SK-N-SH treated with all-trans-retinoic acid at 6 μM for 48 hours (cell line): ENCODE measurements around the gene CHAF1B.

Source experiments
- ATAC-seq: fragments of 200-7000 bp; cut with Tn5 transposase; 3 replicates; pipeline ENCODE4 v1.9.1; 2020; ENCODE audit warnings: mild to moderate bottlenecking, moderate library complexity
- ARNTL ChIP-seq: fragments of 450-650 bp; formaldehyde crosslinking; IDR thresholded peaks from 2 replicates; pipeline ENCODE4 v1.5.0; 2020; ENCODE audit warnings: low read depth, mild to moderate bottlenecking, moderate library complexity, borderline replicate concordance
- BACH2 ChIP-seq: fragments of 250-450 bp; sonication (Bioruptor Pico); IDR thresholded peaks from 2 replicates; pipeline ENCODE4 v1.9.0; 2021; ENCODE audit warnings: mild to moderate bottlenecking, borderline replicate concordance
- CREB5 ChIP-seq: fragments of 250-450 bp; sonication (Bioruptor Pico); IDR thresholded peaks from 2 replicates; pipeline ENCODE4 v1.5.1; 2020; ENCODE audit warnings: low read depth, mild to moderate bottlenecking, moderate library complexity
- CSDC2 ChIP-seq: fragments of 250-450 bp; sonication (Bioruptor Pico); IDR thresholded peaks from 2 replicates; pipeline ENCODE4 v1.5.0; 2020; ENCODE audit warnings: mild to moderate bottlenecking, moderate library complexity
- ESRRG ChIP-seq: fragments of 250-450 bp; sonication (Bioruptor Pico); IDR thresholded peaks from 2 replicates; pipeline ENCODE4 v1.6.1; 2021; ENCODE audit warnings: mild to moderate bottlenecking
- GLIS3 ChIP-seq: fragments of 250-450 bp; sonication (Bioruptor Pico); IDR thresholded peaks from 2 replicates; pipeline ENCODE4 v1.5.0; 2020; ENCODE audit warnings: mild to moderate bottlenecking, moderate library complexity
- ISL1 ChIP-seq: fragments of 250-450 bp; sonication (Bioruptor Pico); IDR thresholded peaks from 2 replicates; pipeline ENCODE4 v2.1.2; 2022; ENCODE audit warnings: mild to moderate bottlenecking, moderate library complexity
- OSR1 ChIP-seq: fragments of 250-450 bp; sonication (Bioruptor Pico); IDR thresholded peaks from 2 replicates; pipeline ENCODE4 v1.8.0; 2022; ENCODE audit warnings: moderate library complexity, mild to moderate bottlenecking, inconsistent platforms
- POU6F1 ChIP-seq: fragments of 250-450 bp; sonication (Bioruptor Pico); IDR thresholded peaks from 2 replicates; pipeline ENCODE4 v1.8.0; 2021; ENCODE audit warnings: low read depth, mild to moderate bottlenecking, moderate library complexity, borderline replicate concordance
- RARB ChIP-seq: fragments of 250-450 bp; sonication (Bioruptor Pico); IDR thresholded peaks from 2 replicates; pipeline ENCODE4 v1.8.0; 2021; ENCODE audit warnings: mild to moderate bottlenecking, moderate library complexity
- SNAI2 ChIP-seq: fragments of 250-450 bp; sonication (Bioruptor Pico); IDR thresholded peaks from 2 replicates; pipeline ENCODE4 v1.5.0; 2020; ENCODE audit warnings: mild to moderate bottlenecking, moderate library complexity
- TCF4 ChIP-seq: fragments of 250-450 bp; sonication (Bioruptor Pico); IDR thresholded peaks from 2 replicates; pipeline ENCODE4 v1.8.0; 2021; ENCODE audit warnings: mild to moderate bottlenecking, moderate library complexity, borderline replicate concordance
- ZC3H10 ChIP-seq: fragments of 250-450 bp; sonication (Bioruptor Pico); IDR thresholded peaks from 2 replicates; pipeline ENCODE4 v1.5.1; 2021; ENCODE audit warnings: mild to moderate bottlenecking, moderate library complexity
- ZFP3 ChIP-seq: fragments of 250-450 bp; sonication (Bioruptor Pico); IDR thresholded peaks from 2 replicates; pipeline ENCODE4 v1.5.0; 2020; ENCODE audit warnings: mild to moderate bottlenecking, moderate library complexity
- ZFP30 ChIP-seq: fragments of 450-650 bp; formaldehyde crosslinking; IDR thresholded peaks from 2 replicates; pipeline ENCODE4 v1.5.0; 2022; ENCODE audit warnings: mild to moderate bottlenecking, moderate library complexity
- ZNF565 ChIP-seq: fragments of 450-650 bp; formaldehyde crosslinking; conservative IDR thresholded peaks from 2 replicates; pipeline ENCODE4 v1.5.0; 2020; ENCODE audit warnings: low read depth, mild to moderate bottlenecking, moderate library complexity
- ZNF8 ChIP-seq: fragments of 450-650 bp; formaldehyde crosslinking; IDR thresholded peaks from 2 replicates; pipeline ENCODE4 v1.5.0; 2020; ENCODE audit warnings: mild to moderate bottlenecking, moderate library complexity
- TF ChIP-seq, protein P1 (sequence below): fragments of 250-450 bp; sonication (Bioruptor Pico); IDR thresholded peaks from 2 replicates; pipeline ENCODE4 v1.8.0; 2020; ENCODE audit warnings: mild to moderate bottlenecking, moderate library complexity, borderline replicate concordance
- TF ChIP-seq, protein P2 (sequence below): fragments of 250-450 bp; sonication (Bioruptor Pico); IDR thresholded peaks from 2 replicates; pipeline ENCODE4 v1.5.0; 2020; ENCODE audit warnings: mild to moderate bottlenecking, moderate library complexity
- TF ChIP-seq, protein P3 (sequence below): fragments of 250-450 bp; sonication (Bioruptor Pico); IDR thresholded peaks from 2 replicates; pipeline ENCODE4 v1.5.1; 2021; ENCODE audit warnings: mild to moderate bottlenecking, moderate library complexity

The CHAF1B gene

DNA sequence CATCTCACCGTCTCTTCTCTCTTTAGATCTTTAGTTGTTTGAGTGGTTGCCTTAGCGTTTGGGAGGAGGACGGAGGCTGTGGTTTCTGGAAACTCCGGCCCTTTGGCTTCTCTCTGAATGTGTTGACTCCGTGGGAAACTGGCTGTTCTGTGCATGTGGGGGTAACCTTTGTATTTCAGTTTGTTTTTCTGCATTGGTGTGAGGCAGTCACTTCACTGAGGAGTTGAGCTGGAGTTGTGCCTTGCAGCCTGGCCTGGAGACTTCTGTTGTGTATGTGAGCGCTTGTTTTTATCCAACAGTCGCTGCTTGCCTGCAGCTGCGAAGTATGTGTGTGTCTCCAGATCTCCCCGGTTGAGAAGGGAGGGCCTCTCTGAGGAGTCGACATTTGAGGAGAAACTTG lies 61.1 kb downstream of the CHAF1B start:
- ATAC-seq: no peak
- TF ChIP-seq ZNF8 (CRISPR knock-in tag): no peak
- TF ChIP-seq ZFP3 (CRISPR knock-in tag): no peak
- TF ChIP-seq ESRRG (CRISPR knock-in tag): no peak
- TF ChIP-seq SNAI2: no peak
- TF ChIP-seq ISL1: no peak
- TF ChIP-seq POU6F1 (CRISPR knock-in tag): no peak
- no peak for TF ChIP-seq TCF4 (CRISPR knock-in tag)
- TF ChIP-seq ARNTL (CRISPR knock-in tag): no peak
- TF ChIP-seq BACH2 (CRISPR knock-in tag): no peak
- no peak for TF ChIP-seq CREB5 (CRISPR knock-in tag)
- TF ChIP-seq GLIS3: no peak
- TF ChIP-seq, protein P1, sequence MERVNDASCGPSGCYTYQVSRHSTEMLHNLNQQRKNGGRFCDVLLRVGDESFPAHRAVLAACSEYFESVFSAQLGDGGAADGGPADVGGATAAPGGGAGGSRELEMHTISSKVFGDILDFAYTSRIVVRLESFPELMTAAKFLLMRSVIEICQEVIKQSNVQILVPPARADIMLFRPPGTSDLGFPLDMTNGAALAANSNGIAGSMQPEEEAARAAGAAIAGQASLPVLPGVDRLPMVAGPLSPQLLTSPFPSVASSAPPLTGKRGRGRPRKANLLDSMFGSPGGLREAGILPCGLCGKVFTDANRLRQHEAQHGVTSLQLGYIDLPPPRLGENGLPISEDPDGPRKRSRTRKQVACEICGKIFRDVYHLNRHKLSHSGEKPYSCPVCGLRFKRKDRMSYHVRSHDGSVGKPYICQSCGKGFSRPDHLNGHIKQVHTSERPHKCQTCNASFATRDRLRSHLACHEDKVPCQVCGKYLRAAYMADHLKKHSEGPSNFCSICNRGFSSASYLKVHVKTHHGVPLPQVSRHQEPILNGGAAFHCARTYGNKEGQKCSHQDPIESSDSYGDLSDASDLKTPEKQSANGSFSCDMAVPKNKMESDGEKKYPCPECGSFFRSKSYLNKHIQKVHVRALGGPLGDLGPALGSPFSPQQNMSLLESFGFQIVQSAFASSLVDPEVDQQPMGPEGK: no peak
- no peak for TF ChIP-seq ZC3H10 (CRISPR knock-in tag)
- TF ChIP-seq, protein P2, sequence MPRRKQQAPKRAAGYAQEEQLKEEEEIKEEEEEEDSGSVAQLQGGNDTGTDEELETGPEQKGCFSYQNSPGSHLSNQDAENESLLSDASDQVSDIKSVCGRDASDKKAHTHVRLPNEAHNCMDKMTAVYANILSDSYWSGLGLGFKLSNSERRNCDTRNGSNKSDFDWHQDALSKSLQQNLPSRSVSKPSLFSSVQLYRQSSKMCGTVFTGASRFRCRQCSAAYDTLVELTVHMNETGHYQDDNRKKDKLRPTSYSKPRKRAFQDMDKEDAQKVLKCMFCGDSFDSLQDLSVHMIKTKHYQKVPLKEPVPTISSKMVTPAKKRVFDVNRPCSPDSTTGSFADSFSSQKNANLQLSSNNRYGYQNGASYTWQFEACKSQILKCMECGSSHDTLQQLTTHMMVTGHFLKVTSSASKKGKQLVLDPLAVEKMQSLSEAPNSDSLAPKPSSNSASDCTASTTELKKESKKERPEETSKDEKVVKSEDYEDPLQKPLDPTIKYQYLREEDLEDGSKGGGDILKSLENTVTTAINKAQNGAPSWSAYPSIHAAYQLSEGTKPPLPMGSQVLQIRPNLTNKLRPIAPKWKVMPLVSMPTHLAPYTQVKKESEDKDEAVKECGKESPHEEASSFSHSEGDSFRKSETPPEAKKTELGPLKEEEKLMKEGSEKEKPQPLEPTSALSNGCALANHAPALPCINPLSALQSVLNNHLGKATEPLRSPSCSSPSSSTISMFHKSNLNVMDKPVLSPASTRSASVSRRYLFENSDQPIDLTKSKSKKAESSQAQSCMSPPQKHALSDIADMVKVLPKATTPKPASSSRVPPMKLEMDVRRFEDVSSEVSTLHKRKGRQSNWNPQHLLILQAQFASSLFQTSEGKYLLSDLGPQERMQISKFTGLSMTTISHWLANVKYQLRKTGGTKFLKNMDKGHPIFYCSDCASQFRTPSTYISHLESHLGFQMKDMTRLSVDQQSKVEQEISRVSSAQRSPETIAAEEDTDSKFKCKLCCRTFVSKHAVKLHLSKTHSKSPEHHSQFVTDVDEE (CRISPR knock-in tag): no peak
- no peak for TF ChIP-seq ZNF565 (CRISPR knock-in tag)
- TF ChIP-seq ZFP30 (CRISPR knock-in tag): no peak
- no peak for TF ChIP-seq OSR1 (CRISPR knock-in tag)

GRCh38 chr21:36450511-36450910 lies 65.3 kb downstream of the CHAF1B start:
- no peak for TF ChIP-seq ARNTL (CRISPR knock-in tag)
- no peak for TF ChIP-seq ZNF565 (CRISPR knock-in tag)
- TF ChIP-seq ZC3H10 (CRISPR knock-in tag): no peak
- TF ChIP-seq CSDC2: no peak
- TF ChIP-seq POU6F1 (CRISPR knock-in tag): no peak
- TF ChIP-seq RARB (CRISPR knock-in tag): no peak
- no peak for TF ChIP-seq SNAI2
- TF ChIP-seq, protein P1: no peak
- TF ChIP-seq, protein P3, sequence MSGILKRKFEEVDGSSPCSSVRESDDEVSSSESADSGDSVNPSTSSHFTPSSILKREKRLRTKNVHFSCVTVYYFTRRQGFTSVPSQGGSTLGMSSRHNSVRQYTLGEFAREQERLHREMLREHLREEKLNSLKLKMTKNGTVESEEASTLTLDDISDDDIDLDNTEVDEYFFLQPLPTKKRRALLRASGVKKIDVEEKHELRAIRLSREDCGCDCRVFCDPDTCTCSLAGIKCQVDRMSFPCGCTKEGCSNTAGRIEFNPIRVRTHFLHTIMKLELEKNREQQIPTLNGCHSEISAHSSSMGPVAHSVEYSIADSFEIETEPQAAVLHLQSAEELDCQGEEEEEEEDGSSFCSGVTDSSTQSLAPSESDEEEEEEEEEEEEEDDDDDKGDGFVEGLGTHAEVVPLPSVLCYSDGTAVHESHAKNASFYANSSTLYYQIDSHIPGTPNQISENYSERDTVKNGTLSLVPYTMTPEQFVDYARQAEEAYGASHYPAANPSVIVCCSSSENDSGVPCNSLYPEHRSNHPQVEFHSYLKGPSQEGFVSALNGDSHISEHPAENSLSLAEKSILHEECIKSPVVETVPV: no peak
- no peak for TF ChIP-seq ISL1
- no peak for TF ChIP-seq ZNF8 (CRISPR knock-in tag)
- no peak for TF ChIP-seq ZFP30 (CRISPR knock-in tag)
- TF ChIP-seq, all 23 proteins: peak for 0
- ATAC-seq: no peak
